ENCODE results near the gene KRT73.

KRT73 gene

DNA sequence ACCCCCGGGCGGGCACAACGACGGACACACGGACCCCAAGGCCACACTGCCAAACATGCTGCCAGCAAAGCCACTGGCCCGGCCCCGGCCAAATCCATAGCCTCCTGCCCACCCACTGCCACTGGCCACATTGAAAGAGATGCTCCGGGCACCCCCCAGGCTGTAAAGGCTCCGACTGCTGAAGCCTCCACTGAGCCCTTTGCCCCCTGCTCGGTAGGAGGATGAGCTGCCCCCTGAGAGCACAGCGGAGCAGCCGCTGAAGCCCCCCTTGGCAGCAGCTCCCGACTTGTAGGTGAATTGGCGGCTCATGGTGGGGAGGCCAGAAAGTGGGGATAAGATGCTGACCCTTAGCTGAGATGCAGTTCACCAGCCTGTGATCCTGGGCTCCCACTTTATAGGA is at the start of gene KRT73:
Gene KRT73, minus strand, starts transcription at position 344 of the 400 bp plus-strand sequence. Its CDS starts 35 bp downstream, at position 309.
- DNase-seq (ENCODE audit: low read depth), result no peak
- H3K4me3 ChIP-seq (ENCODE audit: low read depth, low read length), result no peak within 1 kb of the TSS
- in situ Hi-C loops (cut with HindIII; ENCODE audit: low sequenced_read_pairs), result no loop called here
- no peak for TF ChIP-seq CTCF (IDR thresholded peaks at IDR 0.05; ENCODE audit: low read depth, low read length, missing control alignments)

DNA sequence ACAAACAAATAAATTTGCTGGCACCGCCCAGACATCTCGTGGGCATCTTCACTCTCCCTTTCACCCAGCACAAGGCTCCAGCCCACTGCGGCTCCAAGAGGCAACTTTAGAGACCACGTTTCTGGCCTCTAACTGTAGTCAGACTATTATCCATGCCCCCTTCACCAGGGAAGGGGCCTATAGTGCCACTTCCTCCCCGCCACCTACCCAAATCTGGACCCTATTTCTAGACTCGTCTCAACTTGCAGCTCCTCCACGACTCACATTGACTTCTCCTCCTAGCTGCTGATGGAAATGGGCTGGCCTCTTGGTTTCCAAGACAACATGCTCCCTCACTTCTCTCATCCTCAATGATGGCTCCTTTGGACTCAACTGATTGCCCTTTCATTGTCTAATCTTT is 49.6 kb upstream of the KRT73 start:
- in situ Hi-C loops (cut with HindIII; ENCODE audit: low sequenced_read_pairs), result loop anchor here (5.0 kb wide), 1 partner anchor 36 kb away; no protein-coding TSS in a partner anchor
- no peak for DNase-seq (ENCODE audit: low read depth)
- TF ChIP-seq CTCF (IDR thresholded peaks at IDR 0.05; ENCODE audit: low read depth, low read length, missing control alignments), result no peak
- no peak overlapping the region for H3K4me3 ChIP-seq (ENCODE audit: low read depth, low read length)

DNA sequence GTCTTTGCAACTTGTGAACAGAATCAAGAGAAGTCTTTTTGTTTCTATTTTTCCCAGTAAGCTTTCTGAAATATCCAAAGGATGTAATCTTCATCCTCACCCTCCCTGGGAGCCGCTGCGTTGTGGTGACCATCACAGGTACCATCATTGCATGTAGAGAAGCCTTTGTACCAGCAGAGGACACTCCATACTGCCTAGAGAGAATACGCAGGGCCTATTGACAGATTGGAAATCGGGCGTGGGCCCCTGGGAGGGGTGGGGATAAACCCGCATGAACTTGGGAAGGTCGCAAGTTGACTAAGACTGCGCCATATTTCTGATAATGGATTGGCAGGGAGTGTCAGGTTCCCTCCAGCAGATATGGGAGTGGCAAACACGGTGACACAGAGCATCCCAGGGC is 49.1 kb upstream of the KRT73 start:
- no peak for DNase-seq (ENCODE audit: low read depth)
- TF ChIP-seq CTCF (IDR thresholded peaks at IDR 0.05; ENCODE audit: low read depth, low read length, missing control alignments), result no peak
- in situ Hi-C loops (cut with HindIII; ENCODE audit: low sequenced_read_pairs), result loop anchor here (5.0 kb wide), 1 partner anchor 35 kb away; no protein-coding TSS in a partner anchor
- no peak overlapping the region for H3K4me3 ChIP-seq (ENCODE audit: low read depth, low read length)

GRCh38 chr12:52666471-52666870 is 48.1 kb upstream of the KRT73 start:
- H3K4me3 ChIP-seq (ENCODE audit: low read depth, low read length), result no peak overlapping the region
- no peak for TF ChIP-seq CTCF (IDR thresholded peaks at IDR 0.05; ENCODE audit: low read depth, low read length, missing control alignments)
- in situ Hi-C loops (cut with HindIII; ENCODE audit: low sequenced_read_pairs), result loop anchor here (5.0 kb wide), 1 partner anchor 34 kb away; no protein-coding TSS in a partner anchor
- DNase-seq (ENCODE audit: low read depth), result no peak

- no peak for TF ChIP-seq CTCF (IDR thresholded peaks at IDR 0.05; ENCODE audit: low read depth, low read length, missing control alignments)
- in situ Hi-C loops (cut with HindIII; ENCODE audit: low sequenced_read_pairs), result no loop called here
- DNase-seq (ENCODE audit: low read depth), result no peak
- H3K4me3 ChIP-seq (ENCODE audit: low read depth, low read length), result no peak overlapping the region
These were observed 45.1 kb upstream of the KRT73 start for GRCh38 chr12:52663420-52663819.

DNA sequence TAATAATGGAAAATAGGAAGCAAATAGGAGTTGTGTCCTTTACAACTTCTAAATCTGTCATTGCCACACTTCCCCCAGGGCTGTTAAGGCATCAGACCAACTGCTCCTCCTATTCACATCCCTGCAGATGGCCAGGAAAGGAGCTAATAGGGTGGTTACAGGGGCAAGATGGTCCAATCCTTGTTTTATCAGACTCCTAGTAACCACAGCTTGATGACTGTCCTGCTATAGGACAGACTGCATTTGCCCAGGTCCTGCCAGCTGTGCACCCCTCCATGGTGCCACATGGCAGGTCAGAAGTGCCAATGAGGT is 44.5 kb upstream of the KRT73 start:
- no peak overlapping the region for H3K4me3 ChIP-seq (ENCODE audit: low read depth, low read length)
- in situ Hi-C loops (cut with HindIII; ENCODE audit: low sequenced_read_pairs), result no loop called here
- DNase-seq (ENCODE audit: low read depth), result no peak
- TF ChIP-seq CTCF (IDR thresholded peaks at IDR 0.05; ENCODE audit: low read depth, low read length, missing control alignments), result no peak

Data from astrocyte of the cerebellum (primary cell).